Upper lobe of left lung (tissue), 4 donors: ENCODE results near the gene FHL3.

Experiments
- CTCF ChIP-seq, 6 experiments: fragments of 450-650 bp in 4 of 6; fragments of 200-600 bp in 2 of 6; sonication (generic) in 2 of 6; IDR thresholded peaks; one replicate each; pipeline ENCODE4 v1.5.1; 2016 to 2019; ENCODE audit warnings: antibody characterized with exemption in 6 of 6
- EP300 ChIP-seq, 4 donors: sonication (generic); formaldehyde crosslinking; IDR thresholded peaks; one replicate each; pipeline ENCODE4 v1.5.1; 2017; ENCODE audit warnings: antibody characterized with exemption in 4 of 4, control low read depth in 2 of 4
- POLR2A ChIP-seq, 4 donors: fragments of 450-650 bp; IDR thresholded peaks; one replicate each; pipeline ENCODE4 v1.5.1; 2016 to 2017; ENCODE audit warnings: antibody characterized with exemption in 4 of 4, mild to moderate bottlenecking in 2 of 4
- POLR2AphosphoS5 ChIP-seq, 2 donors: sonication (generic); formaldehyde crosslinking; IDR thresholded peaks; one replicate each; pipeline ENCODE4 v1.5.1; 2017; ENCODE audit warnings: antibody characterized with exemption in 2 of 2

GRCh38 chr1:38014724-38015424 lies 9.6 kb upstream of the FHL3 start:
- TF ChIP-seq CTCF (IDR thresholded peaks at IDR 0.05) = no peak
- no peak for TF ChIP-seq POLR2AphosphoS5 (IDR thresholded peaks at IDR 0.05)
- TF ChIP-seq POLR2A (IDR thresholded peaks at IDR 0.05) = no peak
- no peak for TF ChIP-seq EP300 (IDR thresholded peaks at IDR 0.05)
